SK-N-SH treated with all-trans-retinoic acid at 6 μM for 48 hours (cell line): ENCODE data around the gene MYO1H.

Experiments
- ATAC-seq: fragments of 200-7000 bp; cut with Tn5 transposase; 3 replicates; pipeline ENCODE4 v1.9.1; 2020; ENCODE audit warnings: mild to moderate bottlenecking, moderate library complexity
- ARNTL ChIP-seq: fragments of 450-650 bp; formaldehyde crosslinking; IDR thresholded peaks from 2 replicates; pipeline ENCODE4 v1.5.0; 2020; ENCODE audit warnings: low read depth, mild to moderate bottlenecking, moderate library complexity, borderline replicate concordance
- BACH2 ChIP-seq: fragments of 250-450 bp; sonication (Bioruptor Pico); IDR thresholded peaks from 2 replicates; pipeline ENCODE4 v1.9.0; 2021; ENCODE audit warnings: mild to moderate bottlenecking, borderline replicate concordance
- CREB5 ChIP-seq: fragments of 250-450 bp; sonication (Bioruptor Pico); IDR thresholded peaks from 2 replicates; pipeline ENCODE4 v1.5.1; 2020; ENCODE audit warnings: low read depth, mild to moderate bottlenecking, moderate library complexity
- CSDC2 ChIP-seq: fragments of 250-450 bp; sonication (Bioruptor Pico); IDR thresholded peaks from 2 replicates; pipeline ENCODE4 v1.5.0; 2020; ENCODE audit warnings: mild to moderate bottlenecking, moderate library complexity
- CSRNP3 ChIP-seq: fragments of 250-450 bp; sonication (Bioruptor Pico); IDR thresholded peaks from 2 replicates; pipeline ENCODE4 v1.5.1; 2021; ENCODE audit warnings: mild to moderate bottlenecking, moderate library complexity
- ESRRG ChIP-seq: fragments of 250-450 bp; sonication (Bioruptor Pico); IDR thresholded peaks from 2 replicates; pipeline ENCODE4 v1.6.1; 2021; ENCODE audit warnings: mild to moderate bottlenecking
- GLIS3 ChIP-seq: fragments of 250-450 bp; sonication (Bioruptor Pico); IDR thresholded peaks from 2 replicates; pipeline ENCODE4 v1.5.0; 2020; ENCODE audit warnings: mild to moderate bottlenecking, moderate library complexity
- PATZ1 ChIP-seq: fragments of 250-450 bp; sonication (Bioruptor Pico); IDR thresholded peaks from 2 replicates; pipeline ENCODE4 v1.8.0; 2020; ENCODE audit warnings: mild to moderate bottlenecking, moderate library complexity, borderline replicate concordance
- POU6F1 ChIP-seq: fragments of 250-450 bp; sonication (Bioruptor Pico); IDR thresholded peaks from 2 replicates; pipeline ENCODE4 v1.8.0; 2021; ENCODE audit warnings: low read depth, mild to moderate bottlenecking, moderate library complexity, borderline replicate concordance
- PPARA ChIP-seq: fragments of 250-450 bp; sonication (Bioruptor Pico); IDR thresholded peaks from 2 replicates; pipeline ENCODE4 v1.5.0; 2020; ENCODE audit warnings: mild to moderate bottlenecking, borderline replicate concordance
- RARB ChIP-seq: fragments of 250-450 bp; sonication (Bioruptor Pico); IDR thresholded peaks from 2 replicates; pipeline ENCODE4 v1.8.0; 2021; ENCODE audit warnings: mild to moderate bottlenecking, moderate library complexity
- SNAI2 ChIP-seq: fragments of 250-450 bp; sonication (Bioruptor Pico); IDR thresholded peaks from 2 replicates; pipeline ENCODE4 v1.5.0; 2020; ENCODE audit warnings: mild to moderate bottlenecking, moderate library complexity
- TCF4 ChIP-seq: fragments of 250-450 bp; sonication (Bioruptor Pico); IDR thresholded peaks from 2 replicates; pipeline ENCODE4 v1.8.0; 2021; ENCODE audit warnings: mild to moderate bottlenecking, moderate library complexity, borderline replicate concordance
- TOX ChIP-seq: fragments of 250-450 bp; sonication (Bioruptor Pico); IDR thresholded peaks from 2 replicates; pipeline ENCODE4 v1.8.0; 2021; ENCODE audit warnings: mild to moderate bottlenecking, moderate library complexity, borderline replicate concordance
- TSHZ2 ChIP-seq: fragments of 250-450 bp; sonication (Bioruptor Pico); IDR thresholded peaks from 2 replicates; pipeline ENCODE4 v1.5.0; 2020; ENCODE audit warnings: mild to moderate bottlenecking, moderate library complexity
- ZC3H10 ChIP-seq: fragments of 250-450 bp; sonication (Bioruptor Pico); IDR thresholded peaks from 2 replicates; pipeline ENCODE4 v1.5.1; 2021; ENCODE audit warnings: mild to moderate bottlenecking, moderate library complexity
- ZFP30 ChIP-seq: fragments of 450-650 bp; formaldehyde crosslinking; IDR thresholded peaks from 2 replicates; pipeline ENCODE4 v1.5.0; 2022; ENCODE audit warnings: mild to moderate bottlenecking, moderate library complexity
- ZNF70 ChIP-seq: fragments of 450-650 bp; formaldehyde crosslinking; IDR thresholded peaks from 2 replicates; pipeline ENCODE4 v1.5.0; 2020; ENCODE audit warnings: mild to moderate bottlenecking, moderate library complexity
- ZNF8 ChIP-seq: fragments of 450-650 bp; formaldehyde crosslinking; IDR thresholded peaks from 2 replicates; pipeline ENCODE4 v1.5.0; 2020; ENCODE audit warnings: mild to moderate bottlenecking, moderate library complexity

MYO1H gene

GRCh38 chr12:109449845-109450532 lies 102.3 kb downstream of the MYO1H start:
- ATAC-seq, result peak; percentile 55
- no peak for TF ChIP-seq BACH2 (CRISPR knock-in tag)

GRCh38 chr12:109450980-109451379 lies 103.3 kb downstream of the MYO1H start:
- ATAC-seq, result no peak
- TF ChIP-seq SNAI2 (CRISPR knock-in tag), result no peak
- TF ChIP-seq RARB (CRISPR knock-in tag), result no peak
- no peak for TF ChIP-seq TOX (CRISPR knock-in tag)
- TF ChIP-seq ESRRG (CRISPR knock-in tag), result no peak
- TF ChIP-seq ZFP30, result no peak
- TF ChIP-seq CSRNP3 (CRISPR knock-in tag), result no peak
- no peak for TF ChIP-seq ZC3H10

GRCh38 chr12:109451400-109451799 lies 103.7 kb downstream of the MYO1H start:
- no peak for ATAC-seq
- TF ChIP-seq ZNF8 (CRISPR knock-in tag) (no peak), CSRNP3 (CRISPR knock-in tag) (no peak), BACH2 (CRISPR knock-in tag) (no peak), ARNTL (CRISPR knock-in tag) (no peak), PPARA (CRISPR knock-in tag) (no peak), SNAI2 (CRISPR knock-in tag) (no peak)

GRCh38 chr12:109452489-109452888 lies 104.8 kb downstream of the MYO1H start:
- no peak for ATAC-seq
- TF ChIP-seq ZNF70, result no peak
- no peak for TF ChIP-seq TSHZ2 (CRISPR knock-in tag)
- no peak for TF ChIP-seq CSDC2 (CRISPR knock-in tag)
- TF ChIP-seq ZNF8 (CRISPR knock-in tag), result no peak
- no peak for TF ChIP-seq POU6F1 (CRISPR knock-in tag)
- no peak for TF ChIP-seq ESRRG (CRISPR knock-in tag)
- no peak for TF ChIP-seq TOX (CRISPR knock-in tag)
- no peak for TF ChIP-seq CSRNP3 (CRISPR knock-in tag)
- no peak for TF ChIP-seq GLIS3 (CRISPR knock-in tag)
- TF ChIP-seq CREB5 (CRISPR knock-in tag), result no peak
- no peak for TF ChIP-seq BACH2 (CRISPR knock-in tag)
- TF ChIP-seq ZC3H10, result no peak
- TF ChIP-seq ARNTL (CRISPR knock-in tag), result no peak
- no peak for TF ChIP-seq TCF4 (CRISPR knock-in tag)
- TF ChIP-seq PATZ1, result no peak
- TF ChIP-seq, all 23 proteins: peak for 0
